Heart right ventricle (tissue), 16 donors: ENCODE data around the gene SIX3. TPM values are rescaled to one million over a fixed set of nuclear protein-coding genes. Genes with fewer than 3 reads are reported as not detected.

Source experiments
- ATAC-seq, 8 donors: fragments of 200-7000 bp; cut with Tn5 transposase; one replicate each; pipeline ENCODE4 v1.9.1; 2020; ENCODE audit warnings: mild to moderate bottlenecking in 8 of 8, moderate library complexity in 8 of 8, moderate number of reproducible peaks in 1 of 8
- DNase-seq, 2 donors: peaks; one replicate each; pipeline ENCODE4 v3.0.0-alpha.2; 2020
- H3K27ac ChIP-seq, 10 donors: fragments of 200-600 bp; sonication (generic) in 2 of 10; one replicate each; pipeline versions ENCODE4 v1.5.0 to v1.8.0; 2020 to 2022; ENCODE audit warnings: mild to moderate bottlenecking in 3 of 10
- H3K27me3 ChIP-seq, 7 donors: fragments of 200-600 bp; one replicate each; pipeline ENCODE4 v1.8.0; 2021 to 2022; ENCODE audit warnings: mild to moderate bottlenecking in 2 of 7
- H3K36me3 ChIP-seq, 9 donors: fragments of 200-600 bp; sonication (generic) in 1 of 9; one replicate each; pipeline versions ENCODE4 v1.5.0 to v1.8.0; 2020 to 2022; ENCODE audit warnings: mild to moderate bottlenecking in 2 of 9
- H3K4me1 ChIP-seq, 9 donors: fragments of 200-600 bp; sonication (generic) in 1 of 9; one replicate each; pipeline versions ENCODE4 v1.5.0 to v1.8.0; 2020 to 2022; ENCODE audit warnings: mild to moderate bottlenecking in 4 of 9
- H3K4me3 ChIP-seq, 10 donors: fragments of 200-600 bp; sonication (generic) in 2 of 10; one replicate each; pipeline versions ENCODE4 v1.5.0 to v1.8.0; 2020 to 2022; ENCODE audit warnings: mild to moderate bottlenecking in 7 of 10, moderate library complexity in 2 of 10
- H3K9me3 ChIP-seq, 11 donors: fragments of 200-600 bp in 10 of 11; sonication (generic) in 2 of 11; one replicate each; pipeline versions ENCODE4 v1.5.0 to v1.8.0; 2013 to 2022; ENCODE audit warnings: mild to moderate bottlenecking in 2 of 11, control low read depth in 1 of 11, moderate library complexity in 1 of 11
- CTCF ChIP-seq, 9 donors: fragments of 200-600 bp; sonication (generic) in 2 of 9; IDR thresholded peaks; one replicate each; pipeline versions ENCODE4 v1.5.0 to v1.8.0; 2021 to 2022; ENCODE audit warnings: antibody characterized with exemption in 9 of 9, mild to moderate bottlenecking in 5 of 9, moderate library complexity in 1 of 9
- WGBS, 2 donors: extraction: QIAGEN DNeasy Blood & Tissue Kit; methylation state at CpG; one replicate each; pipeline ENCODE4 v1.1.7; 2013; ENCODE audit warnings: inconsistent platforms in 1 of 2; 5-methylcytosine and 5-hydroxymethylcytosine counted together
- intact Hi-C, 10 donors: fragments of 100-400 bp; cut with DNase I; formaldehyde crosslinking; loops; one replicate each; pipeline versions ENCODE4 v1.11.1 to v1.14.2; 2022
- polyA plus RNA-seq, 2 donors: library from polyadenylated mRNA; stranded (reverse); fragments of 200-250 nt; gene quantifications; one replicate each; pipeline ENCODE4 v1.2.3, GENCODE V29; 2013
- total RNA-seq, 10 donors: library from RNA; stranded (reverse); fragmentation: NEBNext Ultra II Directional in 3 of 10; extraction: Animal tissue kit (Norgen Biotek cat#: 25700) in 3 of 10; gene quantifications; one replicate each; pipeline versions ENCODE4 v1.2.1 to v1.2.4, GENCODE V29; 2021 to 2023
- donor health status: Arrhythmogenic right ventricular cardiomyopathy.
- donor health status: ischemic (EF 13 %, LVEDD 7.1; RV severe dilation, severe dysfunction).
- donor health status: healthy with polysubstance abuse.
- donor health status: DM: no; HTN: yes; CAD: no.
- donor health status: DM: no; HTN: no; CAD: no.
- donor health status: ischemic (EF 25% LVEDD 6.9; RV normal size, moderate dysfunction).
- donor health status: ischemic (EF 25% LVEDD 5.7; RV mildly dilated, moderate dysfunction).
- donor health status: healthy.
- donor health status: DM: yes; HTN: yes; CAD: no.
- donor health status: Ischemic cardiomyopathy.
- donor health status: ischemic (EF 35%, LVEDD 5.7; RV mildly dilated, moderate dysfunction).
- donor health status: nonischemic (EF 11% LVEDD 7.7; RV severe dilation, severe dysfunction).
- donor health status: DM: yes; HTN: yes; CAD: no.
- donor health status: PGD.
- donor health status: ischemic (EF 29% LVEDD 5.4; RV normal size, mild dysfunction).
- donor health status: nonischemic (EF 23%, LVEDD 6.1; RV moderate dilation, normal function).

Gene SIX3
- total and polyA plus RNA-seq, 12 donors = not detected

DNA sequence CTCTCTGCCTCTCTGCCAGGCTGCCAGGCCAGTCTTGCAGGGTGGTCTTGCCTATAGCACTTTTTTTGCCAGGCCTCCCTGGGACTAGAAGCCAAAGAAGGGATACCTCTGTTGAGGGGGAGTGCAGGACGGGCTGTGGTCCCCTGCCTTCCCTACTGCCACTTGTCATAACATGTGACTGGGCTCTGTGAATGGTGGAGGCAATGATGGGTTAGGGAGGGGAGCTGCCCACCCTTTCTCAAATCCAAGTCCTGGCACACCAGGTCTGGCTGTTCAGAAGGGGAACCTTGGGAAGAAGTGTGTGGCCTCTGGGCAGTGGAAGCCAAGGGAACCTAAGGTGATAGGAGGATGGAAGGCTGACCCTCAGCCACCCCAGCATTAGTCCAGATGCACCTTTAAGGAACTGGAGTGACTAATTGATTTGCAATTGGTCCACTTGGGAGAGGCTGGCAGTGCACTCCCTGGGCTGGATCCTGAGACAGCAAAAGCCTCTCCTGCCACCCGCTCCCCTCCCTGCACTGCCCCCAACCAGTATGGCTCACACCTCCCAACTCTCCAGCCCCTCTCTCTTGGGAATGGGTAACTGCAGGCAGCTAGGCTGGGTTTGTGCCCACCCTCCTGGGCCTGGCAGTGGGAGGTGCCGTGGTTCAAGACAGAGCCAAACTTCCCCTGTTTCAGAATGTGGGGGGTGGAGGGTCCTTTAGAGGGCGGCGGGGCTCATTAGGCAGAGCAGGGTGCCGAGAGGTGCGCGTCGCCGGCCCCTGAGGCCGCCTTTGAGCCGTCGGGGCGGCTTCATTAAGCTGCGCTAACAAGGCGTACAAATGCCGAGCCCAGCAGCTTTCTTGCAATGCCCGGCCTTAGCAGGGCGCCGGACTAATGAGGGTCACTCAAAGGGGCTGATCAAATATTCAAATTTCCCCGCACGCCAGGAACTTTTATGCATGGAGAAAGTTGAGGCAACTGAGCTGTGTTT is 4.5 kb upstream of the SIX3 start:
- DNase-seq = no peak
- Histone ChIP-seq H3K4me1 (peaks cover 3 to 67% (median 46%) of the 10 kb centered on the region in 9 donors), H3K36me3 (no peaks in the 10 kb centered on the region), H3K27me3 (peaks cover 65 to 100% (median 99%) of the 10 kb centered on the region in 7 donors), H3K4me3 (peak overlapping the region in 2 of 10 donors; percentile 15 to 46), H3K27ac (no peak overlapping the region), H3K9me3 (no peaks in the 10 kb centered on the region)
- intact Hi-C loops = no loop called here
- no peak for ATAC-seq
- WGBS, 2 donors = 6 to 10% methylated on average over 22 of the region's 22 CpGs
- no peak for TF ChIP-seq CTCF (IDR thresholded peaks at IDR 0.05)

GRCh38 chr2:44937688-44938240 is 3.7 kb upstream of the SIX3 start:
- no peaks in the 10 kb centered on the region for H3K36me3 ChIP-seq
- peaks cover 3 to 71% (median 52%) of the 10 kb centered on the region in 9 donors for H3K4me1 ChIP-seq
- 2 to 4% methylated on average over 35 of the region's 35 CpGs for WGBS, 2 donors
- no peaks in the 10 kb centered on the region for H3K9me3 ChIP-seq
- H3K27ac ChIP-seq = no peak overlapping the region
- peak overlapping the region in 3 of 10 donors; percentile 5 to 46 (median 15) for H3K4me3 ChIP-seq
- intact Hi-C loops = no loop called here
- TF ChIP-seq CTCF (IDR thresholded peaks at IDR 0.05) = no peak
- H3K27me3 ChIP-seq = peaks cover 69 to 100% (median 99%) of the 10 kb centered on the region in 7 donors
- DNase-seq = no peak
- ATAC-seq = no peak

DNA sequence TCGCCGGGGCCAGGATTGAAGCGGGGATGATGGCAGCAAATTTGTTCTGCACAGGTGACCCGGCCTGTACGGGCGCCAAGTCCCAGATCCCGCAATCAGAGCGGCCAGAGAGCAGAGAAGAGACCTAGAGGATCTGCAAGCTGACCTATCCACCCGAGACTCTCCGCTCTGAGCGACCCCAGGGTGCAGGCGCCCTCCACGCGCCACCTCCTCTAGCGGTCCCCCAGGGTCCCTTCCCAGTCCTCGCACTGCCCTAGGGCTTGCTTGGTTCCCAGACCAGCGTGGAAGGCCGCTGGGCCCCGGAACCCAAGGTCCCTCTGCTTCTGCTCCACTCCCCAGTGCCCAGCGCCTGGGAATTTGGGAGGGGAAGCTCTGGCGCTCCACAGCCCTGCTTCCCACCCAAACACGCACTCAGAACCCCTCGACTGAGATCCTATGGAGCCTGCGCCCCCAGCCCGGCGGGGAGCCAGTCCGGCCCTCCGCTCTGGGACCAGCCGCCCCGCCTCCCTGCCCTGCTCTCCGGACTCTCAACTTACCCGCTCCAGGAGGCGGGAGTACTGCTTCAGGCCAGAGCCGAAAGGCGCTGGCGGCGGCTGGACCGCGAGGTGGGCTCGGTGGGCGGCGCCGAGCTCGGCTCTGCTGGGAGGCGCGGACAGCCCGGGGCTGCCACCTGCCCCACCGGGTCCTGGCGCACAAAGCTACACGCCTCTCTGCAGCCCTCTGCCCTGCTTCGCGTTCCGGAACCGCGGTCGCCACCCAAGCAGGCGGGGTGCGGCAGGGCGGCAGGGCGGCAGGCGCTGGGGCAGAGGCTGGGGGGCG is 3.0 kb upstream of the SIX3 start:
- Histone ChIP-seq H3K9me3 (no peaks in the 10 kb centered on the region), H3K36me3 (no peaks in the 10 kb centered on the region), H3K4me3 (peak overlapping the region; percentile 11 to 46 (median 32)), H3K27ac (no peak overlapping the region), H3K4me1 (peaks cover 3 to 68% (median 54%) of the 10 kb centered on the region in 9 donors), H3K27me3 (peaks cover 67 to 100% (median 99%) of the 10 kb centered on the region in 7 donors)
- peak in 1 of 8 donors; percentile 6 for ATAC-seq
- DNase-seq = no peak
- WGBS, 2 donors = 2% methylated on average over 59 to 62 of the region's 62 CpGs
- intact Hi-C loops = no loop called here
- no peak for TF ChIP-seq CTCF (IDR thresholded peaks at IDR 0.05)
